Heart left ventricle (tissue), 16 donors: ENCODE results near the gene SYNGR1. TPM values are rescaled to one million over a fixed set of nuclear protein-coding genes. Genes with fewer than 3 reads are reported as not detected.

Source experiments
- ATAC-seq, 4 donors: fragments of 200-7000 bp; cut with Tn5 transposase; one replicate each; pipeline ENCODE4 v1.9.1; 2020 to 2022; ENCODE audit warnings: moderate library complexity in 4 of 4, mild to moderate bottlenecking in 3 of 4, moderate number of reproducible peaks in 1 of 4
- DNase-seq, 5 donors: peaks; one replicate each; pipeline ENCODE4 v3.0.0-alpha.2; 2020
- H3K27ac ChIP-seq, 12 donors: fragments of 200-600 bp; sonication (generic) in 4 of 12; one replicate each; pipeline versions ENCODE4 v1.5.0 to v1.8.0; 2016 to 2022; ENCODE audit warnings: mild to moderate bottlenecking in 2 of 12
- H3K27me3 ChIP-seq, 9 donors: fragments of 200-600 bp; sonication (generic) in 2 of 9; one replicate each; pipeline versions ENCODE4 v1.5.1 to v1.8.0; 2016 to 2022; ENCODE audit warnings: mild to moderate bottlenecking in 3 of 9
- H3K36me3 ChIP-seq, 9 donors: fragments of 200-600 bp; sonication (generic) in 2 of 9; one replicate each; pipeline versions ENCODE4 v1.5.0 to v1.8.0; 2018 to 2022; ENCODE audit warnings: mild to moderate bottlenecking in 2 of 9
- H3K4me1 ChIP-seq, 12 donors: fragments of 200-600 bp; sonication (generic) in 4 of 12; one replicate each; pipeline versions ENCODE4 v1.5.0 to v1.8.0; 2016 to 2022; ENCODE audit warnings: mild to moderate bottlenecking in 3 of 12
- H3K4me3 ChIP-seq, 12 donors: fragments of 200-600 bp; sonication (generic) in 4 of 12; one replicate each; pipeline versions ENCODE4 v1.5.0 to v1.8.0; 2017 to 2022; ENCODE audit warnings: mild to moderate bottlenecking in 9 of 12, moderate library complexity in 4 of 12
- H3K9me3 ChIP-seq, 12 donors: fragments of 200-600 bp; sonication (generic) in 4 of 12; one replicate each; pipeline versions ENCODE4 v1.5.0 to v1.8.0; 2016 to 2022; ENCODE audit warnings: mild to moderate bottlenecking in 1 of 12
- CTCF ChIP-seq, 12 donors: fragments of 200-600 bp; sonication (generic) in 4 of 12; IDR thresholded peaks; one replicate each; pipeline versions ENCODE4 v1.5.0 to v1.8.0; 2018 to 2022; ENCODE audit warnings: antibody characterized with exemption in 12 of 12, mild to moderate bottlenecking in 5 of 12
- POLR2A ChIP-seq, 2 donors: fragments of 450-650 bp; IDR thresholded peaks; one replicate each; pipeline ENCODE4 v1.6.1; 2017; ENCODE audit warnings: antibody characterized with exemption in 2 of 2, mild to moderate bottlenecking in 2 of 2, moderate library complexity in 2 of 2
- WGBS, 4 donors: extraction: QIAGEN DNeasy Blood & Tissue Kit in 2 of 4; methylation state at CpG; one replicate each; pipeline versions ENCODE4 v1.1.5 to v1.1.7; 2013 to 2018; 5-methylcytosine and 5-hydroxymethylcytosine counted together
- intact Hi-C, 10 donors: fragments of 100-400 bp; cut with DNase I; formaldehyde crosslinking; loops; one replicate each; pipeline versions ENCODE4 v1.11.1 to v1.14.2; 2022
- polyA plus RNA-seq, 2 donors: library from polyadenylated mRNA; stranded (reverse); fragments of 200-250 nt; gene quantifications; one replicate each; pipeline ENCODE4 v1.2.3, GENCODE V29; 2013
- total RNA-seq, 9 donors: library from RNA; depleted of rRNA in 2 of 9; stranded (reverse); fragments of >200 nt in 2 of 9; fragmentation: NEBNext Ultra II Directional in 3 of 9; extraction: Animal tissue kit (Norgen Biotek cat#: 25700) in 3 of 9; gene quantifications; one replicate each; pipeline versions ENCODE4 v1.1.0 to v1.2.4, GENCODE V29; 2016 to 2023
- donor health status: ischemic (EF 13 %, LVEDD 7.1; RV severe dilation, severe dysfunction).
- donor health status: healthy with polysubstance abuse.
- donor health status: DM: no; HTN: yes; CAD: no.
- donor health status: DM: no; HTN: no; CAD: no.
- donor health status: ischemic (EF 25% LVEDD 6.9; RV normal size, moderate dysfunction).
- donor health status: ischemic (EF 25% LVEDD 5.7; RV mildly dilated, moderate dysfunction).
- donor health status: healthy.
- donor health status: DM: yes; HTN: yes; CAD: no.
- donor health status: ischemic (EF 35%, LVEDD 5.7; RV mildly dilated, moderate dysfunction).
- donor health status: nonischemic (EF 11% LVEDD 7.7; RV severe dilation, severe dysfunction).
- donor health status: DM: yes; HTN: yes; CAD: no.
- donor health status: PGD.
- donor health status: ischemic (EF 29% LVEDD 5.4; RV normal size, mild dysfunction).
- donor health status: nonischemic (EF 23%, LVEDD 6.1; RV moderate dilation, normal function).

Gene SYNGR1
- total and polyA plus RNA-seq, 11 donors: 20.0 to 49.9 (median 39.3) TPM

GRCh38 chr22:39430576-39431150, 80.9 kb downstream of the SYNGR1 start:
- peaks cover 0 to 77% (median 59%) of the 10 kb centered on the region in 9 donors for H3K36me3 ChIP-seq
- intact Hi-C loops: loop anchor here in 1 of 10 donors (10.0 kb wide), 1 partner anchor 74 kb away; the partner anchor contains the start of gene MIEF1
- ATAC-seq: no peak

GRCh38 chr22:39431216-39431801, 81.5 kb downstream of the SYNGR1 start:
- peaks cover 0 to 71% (median 52%) of the 10 kb centered on the region in 9 donors for H3K36me3 ChIP-seq
- no peak overlapping the region for H3K4me3 ChIP-seq
- no peaks in the 10 kb centered on the region for H3K9me3 ChIP-seq
- H3K4me1 ChIP-seq: peaks cover 4 to 37% (median 28%) of the 10 kb centered on the region in 12 donors
- no peak for TF ChIP-seq POLR2A (IDR thresholded peaks at IDR 0.05)
- no peak for TF ChIP-seq CTCF (IDR thresholded peaks at IDR 0.05)
- no peaks in the 10 kb centered on the region for H3K27me3 ChIP-seq
- intact Hi-C loops: loop anchor here in 1 of 10 donors (10.0 kb wide), 1 partner anchor 73 kb away; the partner anchor contains the start of gene MIEF1
- 57 to 72% (median 62%) methylated on average over 11 of the region's 11 CpGs for WGBS, 4 donors
- ATAC-seq (peak in 2 of 4 donors; percentile 1 to 4), DNase-seq (peak in 1 of 5 donors; percentile 25)
- H3K27ac ChIP-seq: peak overlapping the region; percentile 56 to 97 (median 90)

More at GRCh38 chr22:39430576-39431150, 80.9 kb downstream of the SYNGR1 start:
- H3K4me1 ChIP-seq: peaks cover 4 to 37% (median 28%) of the 10 kb centered on the region in 12 donors
- peak in 1 of 5 donors; percentile 22 for DNase-seq
- TF ChIP-seq CTCF (IDR thresholded peaks at IDR 0.05) (no peak), POLR2A (IDR thresholded peaks at IDR 0.05) (no peak)
- no peak overlapping the region for H3K4me3 ChIP-seq
- H3K27ac ChIP-seq: peak overlapping the region; percentile 56 to 97 (median 90)
- no peaks in the 10 kb centered on the region for H3K27me3 ChIP-seq
- WGBS, 4 donors: 76 to 92% (median 78%) methylated on average over 7 to 10 of the region's 10 CpGs
- H3K9me3 ChIP-seq: no peaks in the 10 kb centered on the region

GRCh38 chr22:39431821-39432251, 82.0 kb downstream of the SYNGR1 start:
- Histone ChIP-seq H3K27ac (peak overlapping the region; percentile 56 to 97 (median 90)), H3K27me3 (no peaks in the 10 kb centered on the region), H3K4me1 (peaks cover 4 to 39% (median 28%) of the 10 kb centered on the region in 12 donors), H3K4me3 (no peak overlapping the region), H3K36me3 (peaks cover 0 to 66% (median 47%) of the 10 kb centered on the region in 9 donors), H3K9me3 (no peaks in the 10 kb centered on the region)
- intact Hi-C loops: loop anchor here in 1 of 10 donors (10.0 kb wide), 1 partner anchor 73 kb away; the partner anchor contains the start of gene MIEF1
- 2 to 17% (median 11%) methylated on average over 5 to 8 of the region's 8 CpGs for WGBS, 4 donors
- TF ChIP-seq POLR2A (IDR thresholded peaks at IDR 0.05): peak in 1 of 2 donors; percentile 11
- no peak for TF ChIP-seq CTCF (IDR thresholded peaks at IDR 0.05)
- ATAC-seq (peak; percentile 60 to 86 (median 75)), DNase-seq (peak; percentile 70 to 87 (median 79))

GRCh38 chr22:39432361-39432811, 82.6 kb downstream of the SYNGR1 start:
- peak in 1 of 5 donors; percentile 9 for DNase-seq
- intact Hi-C loops: loop anchor here in 1 of 10 donors (10.0 kb wide), 1 partner anchor 72 kb away; the partner anchor contains the start of gene MIEF1
- 41 to 79% (median 73%) methylated on average over 7 to 10 of the region's 10 CpGs for WGBS, 4 donors
- peak overlapping the region; percentile 56 to 97 (median 90) for H3K27ac ChIP-seq
- H3K27me3 ChIP-seq: no peaks in the 10 kb centered on the region
- H3K36me3 ChIP-seq: peaks cover 0 to 60% (median 41%) of the 10 kb centered on the region in 9 donors
- H3K4me1 ChIP-seq: peaks cover 4 to 44% (median 32%) of the 10 kb centered on the region in 12 donors
- H3K4me3 ChIP-seq: no peak overlapping the region
- peak in 1 of 4 donors; percentile 10 for ATAC-seq
- H3K9me3 ChIP-seq: no peaks in the 10 kb centered on the region
- no peak for TF ChIP-seq POLR2A (IDR thresholded peaks at IDR 0.05)
- no peak for TF ChIP-seq CTCF (IDR thresholded peaks at IDR 0.05)
